NB4 (cell line): Measurements from ENCODE around the gene LDLRAD4.

Source experiments
- DNase-seq: peaks from one replicate; pipeline ENCODE4 v3.0.0; 2010; ENCODE audit warnings: low read depth
- H3K4me3 ChIP-seq: one replicate; pipeline ENCODE4 v1.5.1; 2011; ENCODE audit warnings: mild to moderate bottlenecking, low read depth, low read length, moderate library complexity
- CTCF ChIP-seq: IDR thresholded peaks from one replicate; pipeline ENCODE4 v1.5.1; 2012; ENCODE audit warnings: low read depth, low read length
- MYC ChIP-seq: IDR thresholded peaks from 2 replicates; pipeline ENCODE4 v1.6.1; 2011; ENCODE audit warnings: low read depth, low read length
- POLR2A ChIP-seq: IDR thresholded peaks from 2 replicates; pipeline ENCODE4 v1.6.1; 2011; ENCODE audit warnings: mild to moderate bottlenecking; ENCODE audit not compliant: insufficient read length; ENCODE audit errors: extremely low read depth
- TF ChIP-seq, protein P1 (sequence below): IDR thresholded peaks from 2 replicates; pipeline ENCODE4 v1.6.1; 2011; ENCODE audit warnings: low read depth, low read length

Gene LDLRAD4

DNA sequence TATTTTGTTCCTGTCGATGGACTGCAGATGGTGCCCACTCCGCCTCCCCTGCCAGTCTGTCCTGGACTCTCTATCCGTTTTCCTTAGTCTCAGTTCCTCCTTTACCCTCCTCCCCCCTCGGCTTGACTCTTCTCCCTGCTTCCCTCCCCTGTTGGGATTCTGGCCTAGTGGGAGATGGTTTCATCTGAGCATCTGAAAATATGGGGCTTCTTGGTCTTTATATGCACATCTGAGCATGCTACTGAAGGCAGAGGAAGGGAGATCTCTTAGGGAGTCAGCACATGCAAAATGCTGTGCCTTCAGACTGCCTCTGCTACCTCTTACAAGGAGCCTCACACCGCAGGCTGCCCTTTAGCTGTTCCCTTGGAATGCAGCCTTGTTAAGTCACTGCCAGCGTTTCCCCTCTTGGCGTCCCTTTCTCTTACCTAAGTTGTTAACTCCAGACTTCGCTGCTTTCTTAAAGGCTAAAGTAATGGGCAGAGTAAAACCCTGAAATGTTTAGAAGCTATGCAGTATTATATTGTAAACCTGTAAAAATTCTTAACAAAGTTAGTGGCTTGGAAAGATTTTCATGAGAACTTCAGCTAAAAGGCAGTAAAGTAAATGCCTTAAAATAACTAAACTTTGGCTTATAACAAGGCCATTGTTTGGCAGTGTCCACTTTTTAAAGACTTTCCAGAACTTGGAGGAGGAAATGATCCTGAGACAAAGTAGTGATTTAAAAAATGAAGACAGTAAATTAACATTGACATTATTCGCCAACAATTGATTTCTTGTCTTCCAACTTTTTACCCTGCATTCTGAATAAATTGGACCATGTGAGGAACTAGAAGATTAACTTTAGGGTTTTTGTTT is 49.8 kb downstream of the LDLRAD4 start:
- no peak for DNase-seq

DNA sequence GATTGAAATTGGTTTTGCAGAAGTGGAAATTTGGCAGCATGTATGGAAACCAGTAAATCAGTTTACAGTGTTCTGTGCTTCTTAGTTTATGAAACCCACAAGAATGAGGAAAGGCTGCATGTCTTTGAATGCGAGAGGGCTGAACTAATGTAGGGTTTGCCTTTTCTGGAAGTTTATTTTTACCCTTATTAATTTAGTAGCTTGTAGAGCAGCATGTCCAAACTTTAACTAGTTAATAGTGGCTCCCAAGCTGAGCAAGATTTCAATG is 50.4 kb downstream of the LDLRAD4 start:
- no peak for DNase-seq
- H3K4me3 ChIP-seq = no peak overlapping the region
- TF ChIP-seq, protein P1, sequence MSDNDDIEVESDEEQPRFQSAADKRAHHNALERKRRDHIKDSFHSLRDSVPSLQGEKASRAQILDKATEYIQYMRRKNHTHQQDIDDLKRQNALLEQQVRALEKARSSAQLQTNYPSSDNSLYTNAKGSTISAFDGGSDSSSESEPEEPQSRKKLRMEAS = no peak
- TF ChIP-seq POLR2A (no peak), CTCF (no peak), MYC (no peak)

More for the DNA sequence above, 49.8 kb downstream of the LDLRAD4 start:
- TF ChIP-seq MYC (no peak), CTCF (no peak), POLR2A (no peak)
- TF ChIP-seq, protein P1 = no peak
- H3K4me3 ChIP-seq = no peak overlapping the region

GRCh38 chr18:13269521-13270011 is 51.0 kb downstream of the LDLRAD4 start:
- no peak overlapping the region for H3K4me3 ChIP-seq
- TF ChIP-seq CTCF = no peak
- no peak for TF ChIP-seq MYC
- TF ChIP-seq, protein P1 = no peak
- TF ChIP-seq POLR2A = no peak
- DNase-seq = no peak

- TF ChIP-seq, protein P1 = no peak
- TF ChIP-seq MYC = no peak
- no peak for TF ChIP-seq POLR2A
- no peak for TF ChIP-seq CTCF
- no peak overlapping the region for H3K4me3 ChIP-seq
- no peak for DNase-seq
These were observed 51.8 kb downstream of the LDLRAD4 start for GRCh38 chr18:13270279-13270855.

DNA sequence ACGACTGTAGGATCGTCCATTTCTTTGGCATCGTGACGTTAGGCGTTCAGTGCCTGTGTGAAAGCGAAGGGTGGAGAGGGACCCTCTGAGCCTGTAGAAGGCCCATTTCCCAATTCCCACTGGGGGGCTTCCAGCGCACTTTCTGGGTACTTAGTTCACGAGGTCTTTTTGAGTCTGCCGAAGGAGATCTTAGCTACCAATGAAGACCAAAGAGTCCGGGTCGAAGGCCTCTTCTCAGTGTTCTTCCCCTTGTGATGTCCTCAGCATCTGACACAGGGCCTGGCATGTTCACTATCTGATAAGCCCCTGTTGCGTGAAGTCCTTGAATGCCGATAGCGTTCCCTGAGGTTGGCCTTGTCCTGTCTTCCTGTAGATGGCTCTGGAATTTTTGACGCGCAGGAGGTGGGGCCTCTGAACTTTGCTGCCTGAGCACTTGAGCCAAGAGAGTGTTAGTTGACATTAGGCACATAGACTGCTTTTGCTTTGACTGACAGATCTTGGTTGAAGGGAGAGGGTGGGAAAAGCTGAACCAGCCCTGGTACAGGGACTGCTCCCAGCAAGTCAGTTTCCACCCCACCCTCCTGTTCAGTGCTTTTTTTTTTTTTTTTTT is 52.8 kb downstream of the LDLRAD4 start:
- TF ChIP-seq, protein P1 = no peak
- TF ChIP-seq MYC = no peak
- no peak for TF ChIP-seq CTCF
- TF ChIP-seq POLR2A = no peak
- DNase-seq = no peak
- no peak overlapping the region for H3K4me3 ChIP-seq
